Adipose tissue (tissue), 3 donors: Measurements from ENCODE around the gene CTBP2. TPM values are rescaled to one million over a fixed set of nuclear protein-coding genes. Genes with fewer than 3 reads are reported as not detected.

Source experiments
- H3K27ac ChIP-seq: one replicate; pipeline ENCODE4 v1.5.1; 2013; ENCODE audit warnings: low read depth, low read length
- WGBS, 3 donors: extraction: QIAGEN DNeasy Blood & Tissue Kit; methylation state at CpG; one replicate each; pipeline ENCODE4 v1.1.7; 2013; 5-methylcytosine and 5-hydroxymethylcytosine counted together
- polyA plus RNA-seq, 3 donors: library from polyadenylated mRNA; stranded (reverse); fragments of 200-250 nt; gene quantifications; one replicate each; pipeline ENCODE4 v1.2.3, GENCODE V29; 2013
- donor health status: healthy with polysubstance abuse.
- donor health status: Bipolar disorder and iron deficiency.
- donor health status: healthy.

The CTBP2 gene
- polyA plus RNA-seq, 3 donors: 18.9 to 29.8 (median 29.5) TPM

DNA sequence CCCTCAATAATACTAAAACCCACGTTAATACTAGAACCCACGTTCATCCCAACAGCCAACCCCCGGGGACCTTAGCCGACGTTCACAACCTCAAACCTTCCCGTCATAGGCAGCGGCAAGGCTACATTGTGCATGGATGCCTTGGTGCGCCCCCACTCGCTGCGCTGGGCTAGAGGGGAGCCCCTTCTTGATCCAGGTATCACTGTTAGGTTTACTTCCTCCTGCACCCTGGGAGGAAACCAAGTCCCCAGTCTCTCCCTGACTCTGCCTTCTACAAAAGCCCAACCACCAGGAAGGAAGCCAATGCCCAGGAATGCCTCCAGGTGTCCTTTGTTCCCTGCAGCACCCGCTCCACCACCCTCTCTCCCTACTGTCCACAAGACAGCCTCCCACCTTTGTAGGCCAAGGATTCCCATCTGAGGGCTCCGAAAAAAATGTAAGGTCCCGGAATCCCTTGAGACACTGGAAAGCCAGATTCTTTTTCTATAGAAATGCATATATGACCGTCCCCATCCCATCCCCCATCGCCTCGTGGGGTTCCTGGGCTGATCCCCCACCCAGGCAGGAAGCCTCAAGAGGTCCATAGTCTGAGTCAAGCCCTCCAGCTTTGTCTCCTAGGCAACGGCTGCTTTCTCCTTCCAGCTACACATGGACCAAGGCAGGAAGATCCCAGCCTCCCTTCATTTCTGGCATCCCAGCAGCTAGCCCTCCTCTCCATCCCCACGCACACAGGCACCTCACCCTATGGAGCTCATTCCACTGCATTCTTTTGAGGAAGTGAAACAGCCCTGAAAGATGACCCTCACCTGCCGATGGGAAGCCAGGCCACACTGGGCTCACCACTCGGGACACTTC, 25.2 kb downstream of the CTBP2 start:
- 54 to 91% (median 85%) methylated on average over 20 of the region's 20 CpGs for WGBS, 3 donors
- H3K27ac ChIP-seq: no peak overlapping the region

DNA sequence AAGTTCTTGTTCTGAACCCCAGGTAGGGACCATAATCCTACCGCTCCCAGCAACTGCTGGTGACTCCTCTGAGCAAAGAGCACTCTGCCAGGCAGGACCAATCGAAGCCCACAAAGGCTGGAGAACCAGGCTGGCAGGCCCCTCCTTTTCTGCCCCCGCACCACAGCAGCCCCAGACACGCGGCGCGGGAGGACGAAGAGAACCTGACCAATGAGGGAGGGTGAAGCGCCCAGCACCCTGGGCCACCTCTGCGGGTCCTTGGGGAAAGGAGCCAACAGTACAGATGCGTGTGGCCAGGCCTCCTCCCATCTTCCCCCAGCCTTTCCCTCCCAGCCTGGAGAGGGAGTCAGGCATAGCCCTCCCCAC, 25.9 kb downstream of the CTBP2 start:
- WGBS, 3 donors: 30 to 98% (median 90%) methylated on average over 10 to 11 of the region's 11 CpGs
- no peak overlapping the region for H3K27ac ChIP-seq

DNA sequence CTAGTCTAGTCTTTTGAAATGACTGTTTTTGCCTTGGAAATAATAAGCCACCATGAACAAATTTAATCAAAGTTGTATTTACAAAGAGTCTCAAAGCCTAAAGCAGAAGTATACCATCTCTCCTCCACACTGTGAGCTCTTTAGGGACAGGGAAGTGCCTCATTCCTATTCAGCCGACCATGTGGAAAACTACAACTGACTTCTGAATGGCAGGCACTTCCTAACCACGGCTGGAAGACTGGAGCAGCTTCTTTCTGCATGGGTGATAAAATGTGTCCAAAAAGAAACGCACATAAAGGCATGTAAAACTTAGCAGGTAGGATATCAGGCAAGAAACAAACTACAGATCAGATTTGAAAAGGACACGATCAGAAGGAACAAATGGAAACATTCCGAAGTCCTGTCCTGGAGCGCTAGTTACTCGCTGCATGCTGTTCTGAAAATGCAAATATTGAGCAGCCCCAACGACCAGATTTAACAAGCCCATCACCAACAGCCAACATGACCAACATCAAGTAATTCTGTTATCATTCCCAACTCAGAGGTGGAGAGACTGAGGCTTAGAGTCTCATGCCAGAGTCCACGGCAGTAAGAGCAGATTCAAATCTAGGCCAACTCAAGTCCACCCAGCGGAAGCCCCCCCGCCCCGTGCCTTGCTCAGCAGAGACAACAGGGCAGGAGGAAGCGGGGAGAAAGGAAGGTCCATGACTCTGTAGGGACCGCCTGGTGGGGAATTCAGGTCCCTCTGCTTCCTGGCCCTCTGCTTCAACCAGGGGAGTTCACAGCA, 26.5 kb downstream of the CTBP2 start:
- WGBS, 3 donors: 52 to 82% (median 77%) methylated on average over 13 to 14 of the region's 14 CpGs

DNA sequence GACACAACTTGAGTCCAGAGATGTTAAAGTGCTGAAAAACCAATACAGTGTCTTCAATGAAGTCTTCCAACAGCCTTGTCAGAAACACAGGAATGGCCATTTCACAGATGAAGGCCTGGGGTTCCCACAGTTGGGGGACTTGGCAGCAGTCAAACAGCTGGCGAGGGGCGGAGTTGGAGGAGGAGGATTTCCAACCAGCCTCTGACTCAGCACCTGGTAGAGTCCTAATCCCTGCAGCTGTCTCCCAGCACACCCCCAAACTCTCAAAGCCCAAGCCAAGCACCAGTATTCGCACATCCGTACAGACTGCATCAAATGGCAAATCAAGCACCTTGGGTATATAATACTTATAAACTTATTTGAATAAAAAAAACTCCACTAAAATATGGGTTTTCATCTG, 28.0 kb downstream of the CTBP2 start:
- 97 to 99% (median 97%) methylated on average over 4 of the region's 4 CpGs for WGBS, 3 donors
- no peak overlapping the region for H3K27ac ChIP-seq

More for the DNA sequence above, 26.5 kb downstream of the CTBP2 start:
- no peak overlapping the region for H3K27ac ChIP-seq

GRCh38 chr10:125130916-125131315, 29.4 kb downstream of the CTBP2 start:
- WGBS, 3 donors: 88 to 95% (median 95%) methylated on average over 15 of the region's 15 CpGs
- H3K27ac ChIP-seq: no peak overlapping the region

GRCh38 chr10:125130260-125130659, 30.1 kb downstream of the CTBP2 start:
- H3K27ac ChIP-seq: no peak overlapping the region
- 78 to 92% (median 89%) methylated on average over 9 of the region's 9 CpGs for WGBS, 3 donors

- no peak overlapping the region for H3K27ac ChIP-seq
- WGBS, 3 donors: 70 to 92% (median 91%) methylated on average over 3 of the region's 3 CpGs
Measured at GRCh38 chr10:125129076-125129458, 31.3 kb downstream of the CTBP2 start.

DNA sequence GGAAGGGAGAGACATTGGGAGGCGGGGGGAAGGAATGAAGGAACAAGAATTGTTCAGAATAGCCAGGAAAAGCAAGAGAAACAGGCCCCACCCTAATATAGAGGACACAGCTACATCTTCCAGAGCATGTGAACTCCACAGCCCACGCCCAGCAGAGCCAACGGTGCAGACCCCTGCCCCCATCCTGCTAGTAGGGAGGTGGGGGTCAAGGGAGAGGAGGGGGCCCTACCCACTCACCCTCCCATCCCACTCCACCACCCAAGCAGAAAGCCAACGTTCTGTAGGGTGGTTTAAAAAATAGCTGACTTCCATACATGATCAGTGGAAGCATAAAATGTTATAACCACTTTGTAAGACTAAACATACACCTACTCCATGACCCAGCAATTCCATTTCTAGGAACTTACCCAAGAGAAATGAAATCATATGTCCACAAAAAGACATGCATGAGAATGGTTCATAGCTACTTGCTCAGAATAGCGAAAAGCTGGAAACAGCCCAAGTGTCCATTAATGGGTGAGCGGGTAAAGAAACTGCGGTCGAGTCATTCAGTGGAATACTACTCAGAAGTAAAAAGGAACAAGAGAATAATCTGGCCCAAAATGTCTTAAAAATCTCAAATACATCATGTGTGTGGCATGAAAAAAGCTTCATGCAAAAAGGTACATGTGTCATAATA, 31.8 kb downstream of the CTBP2 start:
- H3K27ac ChIP-seq: no peak overlapping the region
- WGBS, 3 donors: 82 to 90% (median 87%) methylated on average over 8 of the region's 8 CpGs

- WGBS, 3 donors: 60 to 82% (median 79%) methylated on average over 3 of the region's 3 CpGs
- no peak overlapping the region for H3K27ac ChIP-seq
Measured at GRCh38 chr10:125127986-125128385, 32.4 kb downstream of the CTBP2 start.

- H3K27ac ChIP-seq: no peak overlapping the region
- WGBS, 3 donors: 81 to 98% (median 96%) methylated on average over 5 of the region's 5 CpGs
Measured at GRCh38 chr10:125127110-125127509, 33.3 kb downstream of the CTBP2 start.

DNA sequence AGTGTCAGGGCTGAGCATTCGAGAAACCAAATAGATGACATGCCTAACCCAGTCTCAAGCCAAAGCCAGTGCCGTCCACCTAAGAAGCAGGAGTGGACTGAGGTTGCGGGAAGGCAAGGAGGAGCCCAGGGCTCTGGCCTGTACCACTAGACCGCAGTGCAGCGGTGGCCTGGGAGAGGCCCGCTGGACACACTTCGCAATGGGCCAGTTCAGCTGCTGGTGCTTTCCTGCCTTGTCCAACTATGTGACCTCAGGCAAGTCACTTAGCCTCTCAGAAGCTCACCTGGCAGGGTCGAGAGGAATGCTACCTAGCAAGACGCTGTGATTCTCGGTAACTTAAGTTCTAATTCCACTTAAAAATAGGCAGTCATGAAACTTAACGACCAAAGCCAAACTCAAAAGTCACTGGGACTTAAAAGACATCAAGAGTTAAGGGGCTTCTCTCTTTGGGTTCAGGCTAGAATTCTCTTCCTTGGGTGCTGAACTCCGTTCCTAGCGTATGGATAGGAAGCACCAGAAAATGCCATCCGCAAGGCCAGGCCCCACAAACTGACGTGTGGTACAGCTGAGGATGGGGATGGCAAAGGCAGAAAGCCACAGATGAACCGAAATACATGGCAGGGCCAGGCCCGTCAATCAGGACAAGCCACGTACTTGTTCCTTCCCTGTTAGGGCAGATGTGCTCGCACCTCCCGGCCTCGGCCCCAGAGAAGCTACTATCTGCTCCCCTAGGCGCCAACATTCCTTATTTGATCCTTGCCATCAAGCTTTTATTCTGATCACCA, 34.2 kb downstream of the CTBP2 start:
- no peak overlapping the region for H3K27ac ChIP-seq
- WGBS, 3 donors: 93 to 95% (median 95%) methylated on average over 22 of the region's 22 CpGs

DNA sequence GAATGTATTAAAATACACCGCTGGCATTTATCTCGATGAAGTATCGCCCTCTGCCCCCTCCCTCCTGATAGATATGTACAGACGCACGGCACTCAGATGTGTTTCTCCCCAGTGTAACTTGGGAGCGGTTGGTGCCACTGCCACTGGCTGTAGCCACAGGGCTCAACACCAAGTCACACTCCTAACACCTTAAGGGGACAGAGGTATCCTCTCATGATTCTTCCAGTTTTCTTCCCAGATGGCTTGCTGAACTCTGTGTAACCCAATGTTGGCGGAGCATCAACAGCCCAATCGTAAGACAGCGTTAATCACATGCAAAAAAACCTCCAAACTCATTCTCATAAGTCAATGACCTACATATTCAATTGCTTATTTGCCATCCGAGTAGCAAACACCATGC, 35.5 kb downstream of the CTBP2 start:
- WGBS, 3 donors: 38 to 77% (median 67%) methylated on average over 10 of the region's 10 CpGs
- no peak overlapping the region for H3K27ac ChIP-seq

GRCh38 chr10:125124115-125124487, 36.3 kb downstream of the CTBP2 start:
- H3K27ac ChIP-seq: no peak overlapping the region
- WGBS, 3 donors: 45 to 54% (median 51%) methylated on average over 11 of the region's 11 CpGs

DNA sequence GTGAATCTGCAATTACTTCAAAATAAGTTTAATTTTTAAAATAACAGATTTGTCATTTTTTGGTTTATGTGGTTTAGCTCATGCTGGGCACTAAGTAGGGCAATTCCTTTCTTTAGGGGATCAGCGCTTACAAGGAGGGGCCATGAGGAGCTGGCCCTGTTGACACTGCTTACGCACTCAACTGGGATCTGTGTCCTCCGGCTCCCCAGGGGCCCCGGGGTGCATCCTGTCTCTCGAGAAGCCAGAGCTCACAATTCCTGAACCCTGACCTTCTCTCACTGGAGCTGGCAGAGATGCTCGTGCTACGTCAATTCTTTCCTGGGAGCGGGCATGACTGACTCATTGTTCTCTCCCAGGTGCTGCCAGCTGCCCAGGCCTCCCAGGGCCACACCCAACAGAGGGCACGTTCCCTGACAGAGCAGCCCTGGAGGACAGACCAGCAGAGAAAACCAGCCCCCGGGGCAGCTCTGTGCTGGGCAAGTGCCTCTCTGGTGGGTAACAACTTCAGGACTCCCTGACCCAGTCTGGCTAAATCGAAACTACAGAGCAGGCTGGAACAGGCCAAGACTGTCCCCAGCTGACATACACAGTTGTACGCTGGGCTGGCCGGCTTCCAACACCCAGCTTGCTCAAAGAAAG, 36.8 kb downstream of the CTBP2 start:
- H3K27ac ChIP-seq: no peak overlapping the region
- WGBS, 3 donors: 20 to 49% (median 45%) methylated on average over 13 of the region's 13 CpGs

- no peak overlapping the region for H3K27ac ChIP-seq
- WGBS, 3 donors: 87 to 95% (median 93%) methylated on average over 8 of the region's 8 CpGs
Measured at GRCh38 chr10:125122566-125122965, 37.8 kb downstream of the CTBP2 start.

- WGBS, 3 donors: 75 to 97% (median 96%) methylated on average over 8 of the region's 8 CpGs
- no peak overlapping the region for H3K27ac ChIP-seq
Measured at GRCh38 chr10:125121003-125121402, 39.4 kb downstream of the CTBP2 start.

GRCh38 chr10:125120053-125120710, 40.2 kb downstream of the CTBP2 start:
- WGBS, 3 donors: 72 to 77% (median 77%) methylated on average over 11 of the region's 11 CpGs
- H3K27ac ChIP-seq: no peak overlapping the region
